ENCODE measurements around the gene LKAAEAR1. TPM values are rescaled to one million over a fixed set of nuclear protein-coding genes. Genes with fewer than 3 reads are reported as not detected.

The LKAAEAR1 gene
- total and polyA plus RNA-seq, 2 of the 13 experiments (the other 11 are each of a cell fraction or from before 2014, with no cell fraction given), result not detected

DNA sequence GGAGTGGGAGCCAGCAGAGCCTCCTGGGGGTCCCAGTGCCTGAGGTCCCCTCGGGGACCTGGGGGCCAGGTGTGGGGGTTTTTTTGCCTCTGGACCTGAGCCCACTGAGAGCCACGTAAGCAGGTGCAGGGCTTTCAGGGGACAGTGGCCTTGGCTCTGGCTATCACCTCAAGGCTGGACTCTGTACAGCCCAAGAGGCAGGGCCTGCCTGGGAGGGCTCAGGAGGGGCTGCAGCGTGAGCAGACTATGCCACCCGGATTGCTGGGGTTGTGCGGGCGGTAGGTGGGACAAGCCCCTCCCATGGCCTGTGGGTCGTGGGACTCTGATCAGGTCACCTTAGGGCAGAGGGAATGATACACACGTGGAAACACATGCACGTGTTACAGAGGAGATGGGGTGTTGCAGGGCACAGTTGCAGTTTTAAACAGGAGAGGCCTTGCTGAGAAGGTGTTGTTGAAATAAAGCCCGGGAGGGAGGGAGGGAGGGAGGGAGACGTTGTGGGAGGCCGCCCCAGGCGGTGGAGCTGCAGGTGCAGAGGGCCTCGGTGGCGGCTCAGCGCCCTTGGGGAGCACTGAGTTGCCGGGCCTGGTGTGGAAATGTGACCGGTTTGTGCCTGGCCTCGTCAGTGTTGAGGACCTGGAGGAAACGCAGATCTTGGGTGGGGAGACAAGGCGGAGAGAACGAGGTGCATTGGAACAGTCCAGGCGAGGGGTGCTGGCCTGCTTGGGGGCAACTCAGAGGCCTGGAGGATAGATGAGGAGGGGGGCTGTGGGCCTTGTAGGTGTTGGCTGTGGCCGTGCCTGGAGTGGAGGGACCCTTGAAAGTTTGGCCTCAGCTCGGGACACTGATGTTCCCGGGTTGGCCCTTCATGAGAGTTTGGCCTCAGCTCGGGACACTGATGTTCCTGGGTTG, 18.9 kb downstream of the LKAAEAR1 start (continued):
- TF ChIP-seq SALL1 (CRISPR knock-in tag; IDR thresholded peaks at IDR 0.05), result peak; percentile 62
- TF ChIP-seq, protein P1, sequence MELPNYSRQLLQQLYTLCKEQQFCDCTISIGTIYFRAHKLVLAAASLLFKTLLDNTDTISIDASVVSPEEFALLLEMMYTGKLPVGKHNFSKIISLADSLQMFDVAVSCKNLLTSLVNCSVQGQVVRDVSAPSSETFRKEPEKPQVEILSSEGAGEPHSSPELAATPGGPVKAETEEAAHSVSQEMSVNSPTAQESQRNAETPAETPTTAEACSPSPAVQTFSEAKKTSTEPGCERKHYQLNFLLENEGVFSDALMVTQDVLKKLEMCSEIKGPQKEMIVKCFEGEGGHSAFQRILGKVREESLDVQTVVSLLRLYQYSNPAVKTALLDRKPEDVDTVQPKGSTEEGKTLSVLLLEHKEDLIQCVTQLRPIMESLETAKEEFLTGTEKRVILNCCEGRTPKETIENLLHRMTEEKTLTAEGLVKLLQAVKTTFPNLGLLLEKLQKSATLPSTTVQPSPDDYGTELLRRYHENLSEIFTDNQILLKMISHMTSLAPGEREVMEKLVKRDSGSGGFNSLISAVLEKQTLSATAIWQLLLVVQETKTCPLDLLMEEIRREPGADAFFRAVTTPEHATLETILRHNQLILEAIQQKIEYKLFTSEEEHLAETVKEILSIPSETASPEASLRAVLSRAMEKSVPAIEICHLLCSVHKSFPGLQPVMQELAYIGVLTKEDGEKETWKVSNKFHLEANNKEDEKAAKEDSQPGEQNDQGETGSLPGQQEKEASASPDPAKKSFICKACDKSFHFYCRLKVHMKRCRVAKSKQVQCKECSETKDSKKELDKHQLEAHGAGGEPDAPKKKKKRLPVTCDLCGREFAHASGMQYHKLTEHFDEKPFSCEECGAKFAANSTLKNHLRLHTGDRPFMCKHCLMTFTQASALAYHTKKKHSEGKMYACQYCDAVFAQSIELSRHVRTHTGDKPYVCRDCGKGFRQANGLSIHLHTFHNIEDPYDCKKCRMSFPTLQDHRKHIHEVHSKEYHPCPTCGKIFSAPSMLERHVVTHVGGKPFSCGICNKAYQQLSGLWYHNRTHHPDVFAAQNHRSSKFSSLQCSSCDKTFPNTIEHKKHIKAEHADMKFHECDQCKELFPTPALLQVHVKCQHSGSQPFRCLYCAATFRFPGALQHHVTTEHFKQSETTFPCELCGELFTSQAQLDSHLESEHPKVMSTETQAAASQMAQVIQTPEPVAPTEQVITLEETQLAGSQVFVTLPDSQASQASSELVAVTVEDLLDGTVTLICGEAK (IDR thresholded peaks at IDR 0.05), result no peak
- TF ChIP-seq, protein P1 (CRISPR knock-in tag; IDR thresholded peaks at IDR 0.05), result peak; percentile 49; the same call in 1 of the 2 replicates
- TF ChIP-seq ZNF263 (CRISPR knock-in tag; IDR thresholded peaks at IDR 0.05), result peak; percentile 92
- TF ChIP-seq, protein P2, sequence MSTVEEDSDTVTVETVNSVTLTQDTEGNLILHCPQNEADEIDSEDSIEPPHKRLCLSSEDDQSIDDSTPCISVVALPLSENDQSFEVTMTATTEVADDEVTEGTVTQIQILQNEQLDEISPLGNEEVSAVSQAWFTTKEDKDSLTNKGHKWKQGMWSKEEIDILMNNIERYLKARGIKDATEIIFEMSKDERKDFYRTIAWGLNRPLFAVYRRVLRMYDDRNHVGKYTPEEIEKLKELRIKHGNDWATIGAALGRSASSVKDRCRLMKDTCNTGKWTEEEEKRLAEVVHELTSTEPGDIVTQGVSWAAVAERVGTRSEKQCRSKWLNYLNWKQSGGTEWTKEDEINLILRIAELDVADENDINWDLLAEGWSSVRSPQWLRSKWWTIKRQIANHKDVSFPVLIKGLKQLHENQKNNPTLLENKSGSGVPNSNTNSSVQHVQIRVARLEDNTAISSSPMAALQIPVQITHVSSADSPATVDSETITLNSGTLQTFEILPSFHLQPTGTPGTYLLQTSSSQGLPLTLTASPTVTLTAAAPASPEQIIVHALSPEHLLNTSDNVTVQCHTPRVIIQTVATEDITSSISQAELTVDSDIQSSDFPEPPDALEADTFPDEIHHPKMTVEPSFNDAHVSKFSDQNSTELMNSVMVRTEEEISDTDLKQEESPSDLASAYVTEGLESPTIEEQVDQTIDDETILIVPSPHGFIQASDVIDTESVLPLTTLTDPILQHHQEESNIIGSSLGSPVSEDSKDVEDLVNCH (CRISPR knock-in tag; IDR thresholded peaks at IDR 0.05), result 0 out of 2 replicates have a peak, but pooled peaks have one; percentile 83
- TF ChIP-seq NCOA5 (CRISPR knock-in tag; IDR thresholded peaks at IDR 0.05), result no peak
- TF ChIP-seq GABPB1 (CRISPR knock-in tag; IDR thresholded peaks at IDR 0.05), result 0 out of 2 replicates have a peak, but pooled peaks have one; percentile 22
- TF ChIP-seq, protein P3, sequence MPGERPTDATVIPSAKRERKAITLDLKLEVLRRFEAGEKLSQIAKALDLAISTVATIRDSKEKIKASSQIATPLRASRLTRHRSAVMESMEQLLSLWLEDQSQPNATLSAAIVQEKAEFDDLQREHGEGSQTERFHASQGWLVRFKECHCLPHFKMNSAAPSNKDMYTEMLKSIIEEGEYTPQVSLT (CRISPR knock-in tag; IDR thresholded peaks at IDR 0.05; ENCODE audit: borderline replicate concordance, low read depth), result no peak
- no peak; the same call in 1 of the 2 replicates for TF ChIP-seq JDP2 (CRISPR knock-in tag; IDR thresholded peaks at IDR 0.05; ENCODE audit: borderline replicate concordance)
- no peak for TF ChIP-seq FOXP1 (IDR thresholded peaks at IDR 0.05)
- no peak for TF ChIP-seq FOXP1 (CRISPR knock-in tag; IDR thresholded peaks at IDR 0.05)
- peak; percentile 47 for TF ChIP-seq HIVEP1 (CRISPR knock-in tag; IDR thresholded peaks at IDR 0.05)
- TF ChIP-seq TOE1 (CRISPR knock-in tag; IDR thresholded peaks at IDR 0.05), result no peak
- no peak; the same call in 1 of the 2 replicates for TF ChIP-seq ZNF317 (CRISPR knock-in tag; IDR thresholded peaks at IDR 0.05)
- no peak for TF ChIP-seq ZNF207 (IDR thresholded peaks at IDR 0.05; ENCODE audit: borderline replicate concordance)
- TF ChIP-seq JUN (CRISPR knock-in tag; IDR thresholded peaks at IDR 0.05), result peak; percentile 63; the same call in 1 of the 2 replicates
- peak; percentile 88 for TF ChIP-seq ZNF543 (CRISPR knock-in tag; IDR thresholded peaks at IDR 0.05)
- 0 out of 2 replicates have a peak, but pooled peaks have one; percentile 26 for TF ChIP-seq HNF4G (IDR thresholded peaks at IDR 0.05; ENCODE audit: borderline replicate concordance, low read depth, low read length)
- 0 out of 2 replicates have a peak, but pooled peaks have one; percentile 28 for TF ChIP-seq HNF4G (CRISPR knock-in tag; IDR thresholded peaks at IDR 0.05; ENCODE audit: borderline replicate concordance, low read depth)

Measured in HepG2 (cell line).